Thyroid gland (tissue), 4 donors: Measurements from ENCODE around the gene RCOR2.

ENCODE experiments used
- POLR2A ChIP-seq, 2 donors: fragments of 450-650 bp; IDR thresholded peaks; one replicate each; pipeline ENCODE4 v1.6.1; 2017; ENCODE audit warnings: antibody characterized with exemption in 2 of 2, mild to moderate bottlenecking in 2 of 2, moderate library complexity in 1 of 2
- TF ChIP-seq, protein P1 (sequence below), 6 experiments: fragments of 200-600 bp in 3 of 6; fragments of 450-650 bp in 3 of 6; sonication (generic) in 3 of 6; IDR thresholded peaks; one replicate each; pipeline ENCODE4 v1.5.1; 2016 to 2019; ENCODE audit warnings: antibody characterized with exemption in 6 of 6, mild to moderate bottlenecking in 2 of 6, inconsistent platforms in 1 of 6, moderate library complexity in 1 of 6

- TF ChIP-seq, protein P1, sequence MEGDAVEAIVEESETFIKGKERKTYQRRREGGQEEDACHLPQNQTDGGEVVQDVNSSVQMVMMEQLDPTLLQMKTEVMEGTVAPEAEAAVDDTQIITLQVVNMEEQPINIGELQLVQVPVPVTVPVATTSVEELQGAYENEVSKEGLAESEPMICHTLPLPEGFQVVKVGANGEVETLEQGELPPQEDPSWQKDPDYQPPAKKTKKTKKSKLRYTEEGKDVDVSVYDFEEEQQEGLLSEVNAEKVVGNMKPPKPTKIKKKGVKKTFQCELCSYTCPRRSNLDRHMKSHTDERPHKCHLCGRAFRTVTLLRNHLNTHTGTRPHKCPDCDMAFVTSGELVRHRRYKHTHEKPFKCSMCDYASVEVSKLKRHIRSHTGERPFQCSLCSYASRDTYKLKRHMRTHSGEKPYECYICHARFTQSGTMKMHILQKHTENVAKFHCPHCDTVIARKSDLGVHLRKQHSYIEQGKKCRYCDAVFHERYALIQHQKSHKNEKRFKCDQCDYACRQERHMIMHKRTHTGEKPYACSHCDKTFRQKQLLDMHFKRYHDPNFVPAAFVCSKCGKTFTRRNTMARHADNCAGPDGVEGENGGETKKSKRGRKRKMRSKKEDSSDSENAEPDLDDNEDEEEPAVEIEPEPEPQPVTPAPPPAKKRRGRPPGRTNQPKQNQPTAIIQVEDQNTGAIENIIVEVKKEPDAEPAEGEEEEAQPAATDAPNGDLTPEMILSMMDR (IDR thresholded peaks at IDR 0.05) = no peak
- no peak for TF ChIP-seq POLR2A (IDR thresholded peaks at IDR 0.05)
Measured at GRCh38 chr11:63966444-63966843, 49.5 kb upstream of the RCOR2 start.
